ENCODE results near the gene MICAL3. TPM values are rescaled to one million over a fixed set of nuclear protein-coding genes. Genes with fewer than 3 reads are reported as not detected.

MICAL3 gene
- total and polyA plus RNA-seq, 9 of the 15 experiments (the other 6 are each of a cell fraction or from before 2014, with no cell fraction given): 0.53 to 32.1 (median 12.3) TPM

GRCh38 chr22:17779286-17780115 lies 244.9 kb downstream of the MICAL3 start (continued):
- no peak for TF ChIP-seq MYC (IDR thresholded peaks at IDR 0.05; ENCODE audit: low read depth, low read length)
- TF ChIP-seq MYC (CRISPR knock-in tag; IDR thresholded peaks at IDR 0.05; ENCODE audit: borderline replicate concordance, low read depth): no peak
- TF ChIP-seq TSHZ1 (CRISPR knock-in tag; IDR thresholded peaks at IDR 0.05): no peak
- peak; percentile 68 for TF ChIP-seq L3MBTL2 (IDR thresholded peaks at IDR 0.05)
- no peak for TF ChIP-seq HMBOX1 (IDR thresholded peaks at IDR 0.05)
- no peak for TF ChIP-seq SP2 (IDR thresholded peaks at IDR 0.05; ENCODE audit: extremely low read depth, low read depth, low read length, poor library complexity, severe bottlenecking)
- no peak for TF ChIP-seq FOXP1 (CRISPR knock-in tag; IDR thresholded peaks at IDR 0.05)
- TF ChIP-seq ZNF780A (CRISPR knock-in tag; IDR thresholded peaks at IDR 0.05): no peak
- no peak for TF ChIP-seq SREBF2 (CRISPR knock-in tag; IDR thresholded peaks at IDR 0.05)
- no peak for TF ChIP-seq DEAF1 (CRISPR knock-in tag; IDR thresholded peaks at IDR 0.05)
- TF ChIP-seq BRF1 (IDR thresholded peaks at IDR 0.05; ENCODE audit: borderline replicate concordance, extremely low read depth, insufficient read length): no peak
- no peak for TF ChIP-seq HDAC2 (IDR thresholded peaks at IDR 0.05)
- no peak for TF ChIP-seq TAF7 (tag; IDR thresholded peaks at IDR 0.05)
- TF ChIP-seq E2F3 (CRISPR knock-in tag; IDR thresholded peaks at IDR 0.05): no peak
- TF ChIP-seq BCOR (IDR thresholded peaks at IDR 0.05): no peak
- no peak for TF ChIP-seq GABPA (tag; conservative IDR thresholded peaks at IDR 0.05; ENCODE audit: low read depth)
- TF ChIP-seq TBL1XR1 (IDR thresholded peaks at IDR 0.05; ENCODE audit: low read length in 2 of 2): no peak
- no peak for TF ChIP-seq XRCC3 (IDR thresholded peaks at IDR 0.05)
- no peak for TF ChIP-seq ZBTB12 (CRISPR knock-in tag; IDR thresholded peaks at IDR 0.05)

All from K562 (cell line).